Testis (tissue), 2 donors: ENCODE data around the gene BCAS3.

ENCODE experiments used
- CTCF ChIP-seq, 3 experiments: fragments of 450-650 bp in 2 of 3; fragments of 200-600 bp in 1 of 3; sonication (generic) in 1 of 3; IDR thresholded peaks; one replicate each; pipeline ENCODE4 v1.5.1; 2016 to 2019; ENCODE audit warnings: antibody characterized with exemption in 3 of 3, mild to moderate bottlenecking in 2 of 3, moderate library complexity in 1 of 3
- POLR2A ChIP-seq: fragments of 450-650 bp; IDR thresholded peaks from one replicate; pipeline ENCODE4 v1.6.1; 2017; ENCODE audit warnings: antibody characterized with exemption, mild to moderate bottlenecking, moderate library complexity

- TF ChIP-seq CTCF (IDR thresholded peaks at IDR 0.05) (no peak), POLR2A (no peak)
Observed at GRCh38 chr17:61393550-61393903, 715.9 kb downstream of the BCAS3 start.
